Mesenchymal stem cell (in vitro differentiated cells and primary cell): Measurements from ENCODE around the gene LDLRAD3.
A peak's percentile ranks its signal among the peaks of the same experiment; 100 is the strongest.
"Not testable (repeated sequence)": the region's sequence is repeated elsewhere in the genome, so short reads cannot be mapped to it uniquely, and the experiment has no call there.

Source experiments
- DNase-seq: peaks from one replicate; pipeline ENCODE4 v3.0.0-alpha.2; 2013
- H2AFZ ChIP-seq: one replicate; pipeline ENCODE4 v1.6.1; 2013; ENCODE audit warnings: low read depth, mild to moderate bottlenecking, control low read depth, inconsistent platforms, low read length, moderate library complexity
- H2AK5ac ChIP-seq: 2 replicates; pipeline ENCODE4 v1.6.1; 2013; ENCODE audit warnings: low read length, moderate library complexity, mild to moderate bottlenecking, inconsistent platforms; ENCODE audit not compliant: severe bottlenecking
- H2BK120ac ChIP-seq: one replicate; pipeline ENCODE4 v1.6.1; 2013; ENCODE audit warnings: low read depth, mild to moderate bottlenecking, inconsistent platforms, low read length, moderate library complexity
- H2BK12ac ChIP-seq, 2 experiments: one replicate each; pipeline ENCODE4 v1.6.1; 2013; ENCODE audit warnings: inconsistent platforms in 2 of 2, low read length in 2 of 2, mild to moderate bottlenecking in 2 of 2, moderate library complexity in 2 of 2, control low read depth in 1 of 2
- H2BK15ac ChIP-seq: one replicate; pipeline ENCODE4 v1.6.1; 2013; ENCODE audit warnings: mild to moderate bottlenecking, low read depth, inconsistent platforms; ENCODE audit not compliant: poor library complexity, severe bottlenecking
- H2BK5ac ChIP-seq: 2 replicates; pipeline ENCODE4 v1.6.1; 2013; ENCODE audit warnings: low read depth, mild to moderate bottlenecking, low read length, control low read depth, inconsistent platforms; ENCODE audit not compliant: poor library complexity, severe bottlenecking
- H3K14ac ChIP-seq, 2 experiments: one replicate each; pipeline ENCODE4 v1.6.1; 2013; ENCODE audit warnings: inconsistent platforms in 2 of 2, low read length in 2 of 2, control low read depth in 1 of 2, mild to moderate bottlenecking in 1 of 2, moderate library complexity in 1 of 2
- H3K18ac ChIP-seq, 2 experiments: one replicate each; pipeline ENCODE4 v1.6.1; 2013; ENCODE audit warnings: inconsistent platforms in 2 of 2, low read length in 2 of 2, control low read depth in 1 of 2, low read depth in 1 of 2, mild to moderate bottlenecking in 1 of 2
- H3K23ac ChIP-seq, 2 experiments: one replicate each; pipeline ENCODE4 v1.6.1; 2013; ENCODE audit warnings: inconsistent platforms in 2 of 2, low read length in 2 of 2, mild to moderate bottlenecking in 2 of 2, moderate library complexity in 2 of 2, control low read depth in 1 of 2
- H3K27ac ChIP-seq: 2 replicates; pipeline ENCODE4 v1.5.1; 2013; ENCODE audit warnings: mild to moderate bottlenecking, moderate library complexity, low read length, control low read depth, inconsistent platforms; ENCODE audit not compliant: poor library complexity, severe bottlenecking
- H3K27me3 ChIP-seq, 2 experiments: 2 replicates each; pipeline versions ENCODE4 v1.6.1 to v1.7.0; 2013; ENCODE audit warnings: low read length in 2 of 2, mild to moderate bottlenecking in 2 of 2, moderate library complexity in 2 of 2, control low read depth in 1 of 2, inconsistent platforms in 1 of 2; ENCODE audit not compliant: control insufficient read depth in 1 of 2, insufficient read depth in 1 of 2
- H3K36me3 ChIP-seq, 2 experiments: 2 replicates each; pipeline versions ENCODE4 v1.6.1 to v1.7.0; 2013; ENCODE audit warnings: low read length in 2 of 2, control low read depth in 1 of 2, inconsistent platforms in 1 of 2, low read depth in 1 of 2, mild to moderate bottlenecking in 1 of 2; ENCODE audit not compliant: insufficient read depth in 2 of 2, control insufficient read depth in 1 of 2
- H3K4ac ChIP-seq, 2 experiments: one replicate each; pipeline ENCODE4 v1.6.1; 2013; ENCODE audit warnings: inconsistent platforms in 2 of 2, low read length in 2 of 2, mild to moderate bottlenecking in 2 of 2, moderate library complexity in 2 of 2, control low read depth in 1 of 2, low read depth in 1 of 2
- H3K4me1 ChIP-seq: 2 replicates; pipeline ENCODE4 v1.6.1; 2013; ENCODE audit warnings: low read depth, low read length, control low read depth; ENCODE audit not compliant: control insufficient read depth, insufficient read depth
- H3K4me2 ChIP-seq: 2 replicates; pipeline ENCODE4 v1.6.1; 2013; ENCODE audit warnings: low read length, mild to moderate bottlenecking, inconsistent platforms; ENCODE audit not compliant: poor library complexity, severe bottlenecking
- H3K4me3 ChIP-seq, 2 experiments: 2 replicates each; pipeline versions ENCODE4 v1.5.1 to v1.7.0; 2013; ENCODE audit warnings: low read length in 2 of 2, mild to moderate bottlenecking in 2 of 2, control low read depth in 1 of 2, low read depth in 1 of 2; ENCODE audit not compliant: insufficient read depth in 1 of 2
- H3K79me1 ChIP-seq: replicated peaks from 2 replicates; pipeline ENCODE4 v1.6.1; 2013; ENCODE audit warnings: mild to moderate bottlenecking, control low read depth, low read length, inconsistent platforms; ENCODE audit not compliant: poor library complexity, severe bottlenecking
- H3K9ac ChIP-seq: 2 replicates; pipeline ENCODE4 v1.7.0; 2013; ENCODE audit warnings: mild to moderate bottlenecking, low read length, moderate library complexity
- H3K9me3 ChIP-seq: 2 replicates; pipeline ENCODE4 v1.7.0; 2013; ENCODE audit warnings: mild to moderate bottlenecking, low read length; ENCODE audit not compliant: control insufficient read depth
- H4K8ac ChIP-seq: one replicate; pipeline ENCODE4 v1.6.1; 2013; ENCODE audit warnings: inconsistent platforms, mild to moderate bottlenecking, low read length, moderate library complexity
- H4K91ac ChIP-seq: one replicate; pipeline ENCODE4 v1.6.1; 2013; ENCODE audit warnings: mild to moderate bottlenecking, low read length, inconsistent platforms
- WGBS: methylation state at CpG from one replicate; pipeline ENCODE4 v1.1.7; 2013; ENCODE audit warnings: mixed read lengths; 5-methylcytosine and 5-hydroxymethylcytosine counted together

Gene LDLRAD3

DNA sequence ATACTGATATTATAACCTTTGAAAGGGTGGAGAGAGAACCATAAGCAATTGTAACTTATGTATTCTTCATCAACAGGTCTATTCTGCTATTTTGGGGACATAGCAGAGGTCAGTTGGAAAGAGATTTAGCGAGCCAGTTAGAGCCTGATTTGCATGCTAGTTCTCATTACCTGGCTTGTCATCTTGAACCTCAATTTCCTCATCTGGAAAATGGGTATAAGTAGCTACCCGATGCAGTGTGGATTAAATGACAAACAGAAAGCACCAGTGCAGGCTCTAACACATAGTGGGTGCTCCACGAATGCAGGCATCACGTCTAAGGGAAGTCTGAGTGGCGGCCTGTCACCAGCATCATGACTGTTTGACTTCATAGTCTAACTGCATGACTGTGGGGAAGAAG is 67.7 kb downstream of the LDLRAD3 start:
- no peak overlapping the region for H2BK120ac ChIP-seq
- no peak overlapping the region for H3K4me2 ChIP-seq
- H3K79me1 ChIP-seq: peaks cover 34% of the 10 kb centered on the region
- H3K23ac ChIP-seq: no peak overlapping the region
- H2BK5ac ChIP-seq: no peak overlapping the region
- H3K36me3 ChIP-seq: no peaks in the 10 kb centered on the region
- no peak overlapping the region for H3K4me3 ChIP-seq
- peak overlapping the region; percentile 59 for H4K8ac ChIP-seq
- no peak overlapping the region for H2AK5ac ChIP-seq
- H2BK15ac ChIP-seq: no peak overlapping the region
- H3K27ac ChIP-seq: no peak overlapping the region
- no peaks in the 10 kb centered on the region for H3K27me3 ChIP-seq
- H4K91ac ChIP-seq: no peak overlapping the region
- no peaks in the 10 kb centered on the region for H3K9me3 ChIP-seq
- no peak overlapping the region for H3K9ac ChIP-seq
- WGBS: 95% methylated on average over 5 of the region's 5 CpGs
- no peak overlapping the region for H3K4ac ChIP-seq
- H3K14ac ChIP-seq: no peak overlapping the region
- peaks cover 3% of the 10 kb centered on the region for H3K4me1 ChIP-seq
- no peak overlapping the region for H2AFZ ChIP-seq
- H2BK12ac ChIP-seq: no peak overlapping the region
- no peak overlapping the region for H3K18ac ChIP-seq
- DNase-seq: no peak

DNA sequence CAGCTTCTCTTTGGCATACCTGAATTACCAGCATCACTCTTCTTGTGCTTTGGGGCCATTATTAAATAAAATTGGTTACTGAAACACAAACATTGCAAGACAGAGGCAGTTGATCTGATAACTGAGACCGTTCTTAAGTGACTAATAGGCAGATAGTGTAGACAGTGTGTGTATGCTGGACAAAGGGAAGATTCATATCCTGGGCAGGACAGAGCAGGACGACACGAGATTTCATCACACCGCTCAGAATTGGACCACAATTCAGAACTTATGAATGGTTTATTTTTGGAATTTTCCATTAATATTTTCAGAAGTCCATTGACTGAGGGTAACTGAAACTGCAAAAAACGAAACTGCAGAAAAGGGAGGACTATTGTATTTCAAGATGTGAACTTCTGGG is 68.6 kb downstream of the LDLRAD3 start:
- H3K4me1 ChIP-seq: peaks cover 2% of the 10 kb centered on the region
- H2BK15ac ChIP-seq: no peak overlapping the region
- no peak overlapping the region for H2AK5ac ChIP-seq
- H2AFZ ChIP-seq: no peak overlapping the region
- H4K91ac ChIP-seq: no peak overlapping the region
- DNase-seq: peak; percentile 76
- H3K9me3 ChIP-seq: no peaks in the 10 kb centered on the region
- H2BK5ac ChIP-seq: no peak overlapping the region
- no peak overlapping the region for H2BK120ac ChIP-seq
- H3K9ac ChIP-seq: peak overlapping the region; percentile 71
- H3K4me2 ChIP-seq: no peak overlapping the region
- H3K27me3 ChIP-seq: no peaks in the 10 kb centered on the region
- peak overlapping the region in 1 of 2 experiments; percentile 64 for H3K4me3 ChIP-seq
- H3K14ac ChIP-seq: no peak overlapping the region
- no peak overlapping the region for H3K18ac ChIP-seq
- H3K36me3 ChIP-seq: no peaks in the 10 kb centered on the region
- WGBS: 33% methylated on average over 4 of the region's 5 CpGs
- H3K79me1 ChIP-seq: peaks cover 26% of the 10 kb centered on the region
- H3K4ac ChIP-seq: no peak overlapping the region
- H3K27ac ChIP-seq: no peak overlapping the region
- H2BK12ac ChIP-seq: no peak overlapping the region
- no peak overlapping the region for H3K23ac ChIP-seq
- no peak overlapping the region for H4K8ac ChIP-seq

DNA sequence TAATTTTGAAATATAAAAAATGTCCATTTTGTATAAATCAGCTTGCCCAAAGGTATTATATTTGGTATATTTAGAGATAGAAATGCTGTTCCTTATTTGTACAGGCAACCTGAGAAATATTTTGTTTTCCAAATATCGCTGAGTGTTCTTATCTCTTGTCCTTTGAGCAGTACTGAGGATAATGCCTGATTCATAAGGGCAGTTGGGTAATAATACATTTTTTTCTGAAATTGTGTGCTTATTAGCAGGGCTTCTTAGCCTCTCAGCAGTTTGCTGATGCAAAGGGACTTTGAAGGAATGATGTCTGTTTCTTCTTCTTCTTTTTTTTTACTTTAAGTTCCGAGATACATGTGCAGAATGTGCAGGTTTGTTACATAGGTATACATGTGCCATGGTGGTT is 69.1 kb downstream of the LDLRAD3 start:
- Histone ChIP-seq H3K9me3 (no peaks in the 10 kb centered on the region), H3K27ac (no peak overlapping the region), H3K14ac (no peak overlapping the region), H4K8ac (no peak overlapping the region), H2AFZ (no peak overlapping the region), H3K4me3 (peak overlapping the region in 1 of 2 experiments; percentile 64), H2BK5ac (no peak overlapping the region), H3K79me1 (peaks cover 22% of the 10 kb centered on the region), H3K4me2 (no peak overlapping the region), H2AK5ac (no peak overlapping the region), H2BK120ac (no peak overlapping the region), H3K4me1 (peaks cover 2% of the 10 kb centered on the region), H3K23ac (no peak overlapping the region), H3K4ac (no peak overlapping the region), H3K18ac (no peak overlapping the region), H3K9ac (peak overlapping the region; percentile 71), H3K36me3 (no peaks in the 10 kb centered on the region), H4K91ac (no peak overlapping the region), H3K27me3 (no peaks in the 10 kb centered on the region), H2BK15ac (no peak overlapping the region), H2BK12ac (no peak overlapping the region)
- DNase-seq: peak; percentile 39
- WGBS: 85% methylated on average over 1 of the region's 2 CpGs

DNA sequence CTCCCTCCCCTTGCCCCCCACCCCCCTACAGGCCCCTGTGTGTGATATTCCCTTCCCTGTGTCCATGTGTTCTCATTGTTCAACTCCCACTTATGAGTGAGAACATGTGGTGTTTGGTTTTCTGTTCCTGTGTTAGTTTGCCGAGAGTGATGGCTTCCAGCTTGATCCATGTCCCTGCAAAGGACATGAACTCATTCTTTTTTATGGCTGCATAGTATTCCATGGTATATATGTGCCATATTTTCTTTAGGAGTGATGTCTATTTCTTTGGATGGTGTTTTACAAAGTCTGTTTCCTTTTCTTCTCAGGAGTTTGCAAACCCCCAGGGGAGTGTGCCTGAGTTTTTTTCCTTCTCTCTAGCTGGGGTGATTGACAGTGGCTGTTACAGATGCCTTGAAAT is 69.6 kb downstream of the LDLRAD3 start:
- H3K4me1 ChIP-seq, H2AK5ac ChIP-seq, H3K4ac ChIP-seq, DNase-seq, H4K8ac ChIP-seq, H3K27ac ChIP-seq, H3K9me3 ChIP-seq, H3K36me3 ChIP-seq, H3K23ac ChIP-seq, H2BK15ac ChIP-seq, H3K4me3 ChIP-seq, H2BK12ac ChIP-seq, H2BK5ac ChIP-seq, H3K9ac ChIP-seq, H3K27me3 ChIP-seq, H3K14ac ChIP-seq, H2BK120ac ChIP-seq, H3K4me2 ChIP-seq, H2AFZ ChIP-seq, H3K18ac ChIP-seq: not testable (repeated sequence)
- H3K79me1 ChIP-seq: peaks cover 20% of the 10 kb centered on the region
- peak overlapping the region; percentile 35 for H4K91ac ChIP-seq
- WGBS: no CpG with 5 or more reads among the region's 1 CpG
